ENCODE results near the gene SHISA3. TPM values are rescaled to one million over a fixed set of nuclear protein-coding genes. Genes with fewer than 3 reads are reported as not detected.

SHISA3 gene
- not detected in 5 replicates for total RNA-seq (2022; extraction: Qiagen RNA extraction)

GRCh38 chr4:42396752-42397634 is at the start of gene SHISA3:
SHISA3 (plus strand) TSS chr4:42397488; CDS start chr4:42398057, 569 bp downstream.

Other genes starting within 250 kb of the SHISA3 start
- 0.01 TPM in 1 of 5 replicates, not detected in the others for gene BEND4, start 244.8 kb upstream of the SHISA3 start, total RNA-seq (2022; extraction: Qiagen RNA extraction)

Data from A549 treated with Hydrocortisone at 1 μM for 4 hours (cell line).